Stimulated activated CD8-positive, alpha-beta memory T cell treated with anti-CD3 and anti-CD28 coated beads, Interleukin-12 subunit alpha, Interleukin-12 subunit beta, amount 100 ng/mL, for 24 hours (primary cell): Measurements from ENCODE around the gene CHAMP1.
"Not testable (repeated sequence)": the region's sequence is repeated elsewhere in the genome, so short reads cannot be mapped to it uniquely, and the experiment has no call there.

Experiments
- DNase-seq: peaks from one replicate; pipeline ENCODE4 v3.0.0-alpha.2; 2020; ENCODE audit errors: extremely low read depth

CHAMP1 gene

DNA sequence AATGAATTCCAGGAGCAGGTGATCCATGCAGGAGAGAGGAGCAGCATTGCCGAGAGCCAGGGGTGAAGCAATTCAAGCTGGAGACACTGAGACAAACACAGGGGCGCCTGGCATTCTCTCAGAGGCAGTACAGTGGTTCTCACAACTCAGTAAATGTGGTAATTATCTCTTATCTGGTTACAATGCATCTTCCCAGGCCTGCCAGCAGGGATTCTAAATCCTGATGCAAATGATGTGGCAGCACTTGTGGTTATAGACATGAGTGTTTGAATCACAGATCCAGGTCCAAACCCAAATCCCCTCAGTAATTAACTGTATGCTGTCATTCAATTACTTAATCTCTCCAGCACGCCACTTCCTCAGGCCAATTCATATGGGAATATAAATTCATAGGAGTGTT is 19.6 kb downstream of the CHAMP1 start:
- not testable (repeated sequence) for DNase-seq

DNA sequence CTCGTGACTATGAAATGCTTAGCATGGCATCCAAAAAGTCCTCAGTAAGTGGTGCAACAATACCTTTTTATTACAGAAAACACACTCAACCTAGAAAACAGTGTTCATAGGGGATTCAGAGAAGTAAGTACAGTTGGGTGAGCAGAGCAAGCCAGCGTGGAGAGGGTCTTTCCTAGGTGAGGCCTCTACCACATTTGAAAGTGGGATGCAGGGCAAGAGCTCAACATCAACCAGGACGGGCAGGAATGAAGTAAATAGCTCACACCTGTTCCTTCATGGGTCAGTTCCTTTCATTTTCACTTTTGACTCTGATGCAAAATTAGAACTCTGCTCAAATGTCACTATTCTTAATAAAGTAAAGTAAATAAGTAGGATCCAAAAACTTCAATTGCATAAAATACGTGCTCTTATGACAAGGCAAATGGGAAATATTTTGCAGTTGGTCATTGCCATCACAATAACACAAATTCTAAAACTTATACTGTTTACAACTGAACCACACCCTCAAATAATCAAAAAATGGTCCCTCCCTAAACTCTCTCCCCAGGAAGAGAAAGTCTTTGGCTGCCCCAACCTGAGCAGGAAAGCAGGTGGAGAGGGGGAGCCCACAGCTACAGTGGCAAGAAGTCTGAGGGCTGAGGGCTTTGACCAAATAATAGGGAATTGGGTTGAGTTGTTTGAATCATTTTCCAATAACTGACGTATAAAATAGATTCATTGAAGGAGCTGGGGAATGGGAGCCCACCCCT is 20.2 kb downstream of the CHAMP1 start:
- no peak for DNase-seq

DNA sequence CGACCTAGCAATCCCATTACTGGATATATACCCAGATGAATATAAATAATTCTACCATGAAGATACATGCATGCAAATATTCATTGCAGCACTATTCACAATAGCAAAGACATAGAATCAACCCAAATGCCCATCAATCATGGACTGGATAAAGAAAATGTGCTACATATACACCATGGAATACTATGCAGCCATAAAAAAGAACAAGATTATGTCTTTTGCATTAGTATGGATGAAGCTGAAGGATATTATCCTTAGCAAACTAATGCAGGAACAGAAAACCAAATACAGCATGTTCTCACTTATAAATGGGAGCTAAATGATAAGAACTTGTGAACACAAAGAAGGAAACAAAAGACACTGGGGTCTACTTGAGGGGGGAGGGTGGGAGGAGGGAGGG is 22.2 kb downstream of the CHAMP1 start:
- DNase-seq, result not testable (repeated sequence)

DNA sequence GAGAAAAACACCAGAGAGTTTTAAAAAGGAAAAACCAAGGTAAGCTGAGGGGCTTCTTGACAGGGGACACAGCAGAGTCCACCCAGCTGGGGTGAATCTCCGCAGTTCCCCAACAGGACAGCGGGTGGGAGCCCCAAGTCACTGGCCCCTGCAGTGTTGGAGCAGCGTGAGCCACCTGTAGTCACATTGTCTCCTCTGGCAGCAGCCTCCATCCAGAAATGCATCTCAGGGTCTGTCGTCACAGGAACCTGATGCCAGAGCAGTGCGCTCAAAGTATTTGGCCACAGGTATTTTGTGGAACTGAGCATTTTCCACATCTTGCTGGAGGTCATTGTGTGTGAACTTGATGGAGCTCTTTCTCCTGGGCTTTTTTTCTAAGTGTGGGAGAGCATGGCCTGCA is 24.7 kb downstream of the CHAMP1 start:
- no peak for DNase-seq

DNA sequence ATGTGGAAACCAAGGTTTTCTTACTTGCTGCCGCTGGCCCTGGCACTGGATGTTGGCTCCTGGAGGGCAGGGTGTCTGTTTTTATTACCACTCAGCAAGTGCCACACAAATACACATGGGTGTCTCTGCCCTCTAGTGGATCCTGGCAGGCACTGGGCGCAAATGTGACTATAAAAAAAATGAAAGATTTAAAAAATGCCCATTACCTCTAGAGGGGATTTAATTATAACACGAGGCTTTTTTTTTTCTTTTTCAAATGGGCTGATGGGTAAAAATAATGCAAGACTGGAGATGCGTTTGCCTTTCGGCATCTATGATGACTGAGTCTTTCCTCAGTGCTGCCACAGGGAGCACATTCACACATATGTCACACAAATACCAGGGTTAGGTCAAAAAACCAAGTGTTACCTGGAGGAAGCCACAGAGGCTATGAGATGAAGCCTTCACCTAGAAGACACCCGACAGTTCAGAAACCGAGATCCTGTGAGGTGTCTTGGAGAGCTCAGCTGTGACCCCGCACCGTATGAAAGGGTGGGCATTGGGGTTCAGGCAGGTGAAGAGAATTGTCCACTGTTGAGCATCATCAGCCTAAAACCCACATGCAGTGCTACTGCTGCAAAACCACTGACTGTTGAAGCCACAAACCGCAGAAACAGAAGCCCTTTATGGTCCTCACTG is 25.7 kb downstream of the CHAMP1 start:
- DNase-seq, result no peak

DNA sequence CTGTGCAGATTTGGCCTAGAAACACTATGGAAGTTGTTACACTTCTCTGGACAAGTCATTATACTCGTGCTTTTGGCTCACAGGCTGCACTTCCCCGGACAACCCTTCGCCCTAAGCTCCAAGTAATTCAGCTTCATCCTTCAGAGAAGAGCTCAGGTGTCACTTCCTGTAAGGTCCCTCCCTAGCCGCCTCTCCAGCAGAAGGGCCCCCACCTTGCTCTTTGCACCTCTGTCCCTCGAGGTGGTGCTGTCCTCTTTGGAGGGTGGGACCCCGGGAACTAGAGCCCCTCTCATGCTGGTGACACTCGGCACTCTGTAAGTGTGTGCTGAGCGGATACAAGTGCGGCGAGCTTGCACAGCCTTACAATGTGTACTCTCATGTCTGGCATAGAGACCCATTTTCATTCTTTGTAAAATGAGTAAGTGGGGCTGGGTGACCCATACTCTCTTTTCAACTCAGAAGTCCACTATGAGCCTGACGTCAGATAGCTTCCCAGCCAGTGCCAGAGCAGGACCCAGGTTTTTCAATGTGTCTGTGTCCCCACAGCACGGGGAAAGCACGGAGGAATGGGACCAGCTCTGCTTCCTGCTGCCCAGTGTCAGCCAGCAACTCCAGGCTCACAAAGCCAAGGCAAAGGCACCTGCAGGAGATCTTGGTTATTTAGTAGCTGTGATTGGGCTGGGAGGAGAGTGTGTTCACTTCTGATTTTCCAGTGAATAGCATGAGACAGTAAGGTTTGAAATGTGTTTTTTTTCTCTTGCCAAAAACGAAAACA is 26.9 kb downstream of the CHAMP1 start:
- DNase-seq, result no peak

DNA sequence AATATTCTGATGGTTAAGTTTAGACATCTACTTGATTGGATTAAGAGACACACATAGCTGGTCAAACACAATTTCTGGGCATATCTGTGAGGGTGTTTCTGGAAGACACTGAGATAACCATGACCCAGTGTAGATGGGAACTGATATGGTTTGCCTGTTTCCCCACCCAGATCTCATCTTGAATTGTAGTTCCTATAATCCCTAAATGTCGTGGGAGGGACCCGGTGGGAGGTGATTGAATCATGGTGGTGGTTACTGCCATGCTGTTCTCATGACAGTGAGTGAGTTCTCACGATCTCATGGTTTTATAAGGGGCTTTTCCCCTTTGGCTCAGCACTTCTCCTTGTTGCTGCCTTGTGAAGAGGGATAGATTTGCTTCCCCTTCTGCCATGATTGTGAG is 33.0 kb downstream of the CHAMP1 start:
- DNase-seq, result not testable (repeated sequence)

DNA sequence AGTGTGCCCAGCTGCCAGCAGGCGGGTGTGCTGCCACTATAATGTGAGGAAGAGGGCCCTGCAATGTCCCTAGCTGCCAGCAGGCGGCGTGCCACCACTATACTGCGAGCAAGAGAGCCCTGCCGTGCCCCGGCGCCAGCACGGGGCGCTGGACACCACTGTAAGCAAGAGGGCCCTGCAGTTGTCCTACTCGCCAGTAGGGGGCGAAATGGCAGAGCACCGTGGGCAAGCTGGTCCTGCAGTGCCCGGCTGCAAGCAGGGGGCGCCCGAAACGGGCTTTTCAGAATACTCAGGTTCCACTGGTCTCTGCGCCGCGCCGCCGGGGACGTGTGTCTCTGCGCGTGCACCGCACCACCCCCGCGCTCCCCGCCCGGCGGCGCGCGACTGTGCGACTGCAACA is 38.5 kb downstream of the CHAMP1 start:
- not testable (repeated sequence) for DNase-seq

DNA sequence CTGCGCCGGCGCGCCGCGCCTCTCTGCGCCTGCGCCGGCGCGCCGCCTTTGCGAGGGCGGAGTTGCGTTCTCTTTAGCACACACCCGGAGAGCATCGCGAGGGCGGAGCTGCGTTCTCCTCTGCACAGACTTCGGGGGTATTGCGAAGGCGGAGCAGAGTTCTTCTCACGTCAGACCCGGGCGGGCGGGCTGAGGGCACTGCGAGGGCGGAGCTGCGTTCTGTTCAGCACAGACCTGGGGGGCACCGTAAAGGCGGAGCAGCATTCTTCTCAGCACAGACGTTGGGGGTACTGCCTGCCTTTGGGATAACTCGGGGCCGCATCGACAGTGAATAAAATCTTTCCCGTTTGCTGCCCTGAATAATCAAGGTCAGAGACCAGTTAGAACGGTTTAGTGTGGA is 39.1 kb downstream of the CHAMP1 start:
- DNase-seq, result not testable (repeated sequence)
